Activated CD4-positive, alpha-beta T cell treated with anti-CD3 and anti-CD28 coated beads, Interleukin-2, Interleukin-6, amounts not matched to agents 100 ng/mL and 50 ng/mL, durations not matched to agents 16 hours and 8 hours (primary cell): ENCODE results near the gene FOXP4.

Experiments
- DNase-seq: peaks from one replicate; pipeline ENCODE4 v3.0.0-alpha.2; 2020

FOXP4 gene

GRCh38 chr6:41545703-41546474, at the start of gene FOXP4:
FOXP4 (plus strand) TSS chr6:41546381; CDS start chr6:41565761, 19,380 bp downstream.
- DNase-seq, result peak; percentile 93

- no peak for DNase-seq
Observed at GRCh38 chr6:41497573-41497972, 48.6 kb upstream of the FOXP4 start.

DNA sequence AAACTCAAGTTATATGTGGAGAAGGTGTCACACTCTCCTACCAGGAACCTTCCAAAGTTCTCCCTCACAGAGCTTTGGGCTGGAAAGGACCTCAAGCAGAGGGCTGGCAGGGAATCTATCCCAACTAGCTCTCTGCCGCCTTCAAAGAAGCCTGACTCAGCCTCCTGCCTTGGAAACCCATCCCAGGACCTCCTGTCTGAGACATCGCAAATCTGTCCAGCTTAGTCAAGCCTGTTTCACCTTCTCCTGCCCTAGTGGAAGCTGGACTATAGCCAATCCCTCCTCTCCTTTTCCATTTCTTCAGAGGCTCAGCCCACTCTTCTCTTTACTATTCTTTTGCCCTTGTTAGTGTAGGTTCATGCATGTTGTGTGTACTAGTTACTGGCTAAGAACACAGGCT, 48.2 kb upstream of the FOXP4 start:
- DNase-seq, result no peak

DNA sequence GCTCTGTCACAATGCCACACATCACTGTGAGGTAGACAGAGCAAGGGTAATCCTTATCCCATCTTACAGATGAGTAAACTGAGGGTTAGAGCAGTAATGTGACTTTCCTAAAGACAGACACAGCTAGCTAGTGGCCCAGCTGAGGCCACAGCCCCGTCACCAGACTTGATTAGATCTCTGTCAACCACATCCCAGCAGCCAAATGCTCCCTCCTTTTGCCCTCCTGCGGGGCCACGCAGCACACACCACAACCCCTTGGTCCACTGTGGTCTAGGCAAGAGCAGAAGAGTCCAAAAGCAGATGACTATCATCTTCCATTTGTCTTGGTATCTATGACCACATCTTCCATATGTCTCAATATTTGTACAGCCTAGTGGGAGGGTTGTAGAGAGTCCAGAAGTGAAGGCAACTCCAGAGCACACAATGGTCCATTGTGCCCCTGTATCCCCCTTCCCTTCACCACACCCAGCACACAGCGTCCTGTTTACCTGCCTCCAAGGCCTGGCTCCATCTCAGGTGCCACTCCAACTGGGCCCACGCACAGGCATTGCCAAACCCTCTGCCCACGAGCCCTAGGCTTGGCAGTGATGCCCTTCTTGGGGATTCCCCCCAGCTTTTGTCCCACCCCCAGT, 47.1 kb upstream of the FOXP4 start:
- DNase-seq, result peak; percentile 6

DNA sequence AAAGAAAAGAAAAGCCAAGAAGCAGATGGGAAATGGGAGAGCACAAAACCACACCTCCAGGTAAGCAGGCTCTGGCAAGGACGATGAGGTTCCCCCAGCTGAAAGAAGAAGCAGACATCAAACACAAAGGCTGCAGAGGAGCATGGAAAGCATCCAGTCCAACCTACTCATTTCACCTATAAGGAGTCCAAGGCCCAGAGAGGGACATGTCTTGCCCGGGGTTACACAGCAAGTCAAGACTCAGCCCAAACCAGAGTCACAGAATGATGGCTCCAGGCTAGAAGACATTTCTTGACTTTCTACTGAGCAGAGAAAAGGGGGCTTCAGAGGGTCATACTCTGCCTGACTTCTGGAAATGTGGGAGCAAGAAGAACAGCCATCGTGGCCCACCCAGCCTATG, 45.6 kb upstream of the FOXP4 start:
- DNase-seq, result no peak

GRCh38 chr6:41502566-41502916, 43.6 kb upstream of the FOXP4 start:
- no peak for DNase-seq

DNA sequence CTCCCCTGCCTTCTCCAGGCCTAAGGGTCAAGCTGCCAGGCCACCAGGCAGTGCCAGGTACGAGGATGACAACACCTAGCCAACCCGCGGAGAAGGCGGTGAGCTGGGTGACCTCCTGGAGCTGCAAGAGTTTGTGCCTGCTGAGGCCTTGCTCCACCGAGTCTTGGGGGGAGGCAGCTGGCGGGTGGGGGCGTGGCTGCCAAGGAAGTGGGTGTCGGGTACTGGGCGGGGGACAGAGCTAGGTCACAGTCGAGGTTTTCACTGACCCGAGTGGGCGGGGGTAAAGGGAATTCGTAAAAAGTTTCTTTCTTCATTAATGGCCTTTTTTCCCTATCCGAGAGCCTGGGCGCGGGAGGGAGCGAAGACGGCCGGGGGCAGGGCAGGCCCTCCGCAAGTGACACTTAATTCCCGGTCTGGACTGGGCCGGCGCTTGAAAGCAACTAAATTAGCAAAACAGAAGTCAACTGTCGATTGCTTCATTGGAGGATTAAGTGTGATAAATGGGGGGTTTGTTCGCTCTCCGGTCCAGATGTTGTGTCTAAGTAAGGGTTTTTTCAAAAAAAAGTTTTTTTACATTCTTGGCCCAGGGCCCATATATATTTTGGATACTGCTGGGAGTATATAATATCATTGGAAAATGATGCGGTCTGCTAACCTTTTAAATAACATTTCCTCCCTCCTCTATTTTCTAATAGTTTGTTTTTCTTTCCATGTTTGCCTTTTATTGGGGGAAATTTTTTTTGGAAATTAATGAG, 43.1 kb upstream of the FOXP4 start:
- DNase-seq, result no peak

- DNase-seq, result no peak
Observed at GRCh38 chr6:41503827-41504465, 42.2 kb upstream of the FOXP4 start.

DNA sequence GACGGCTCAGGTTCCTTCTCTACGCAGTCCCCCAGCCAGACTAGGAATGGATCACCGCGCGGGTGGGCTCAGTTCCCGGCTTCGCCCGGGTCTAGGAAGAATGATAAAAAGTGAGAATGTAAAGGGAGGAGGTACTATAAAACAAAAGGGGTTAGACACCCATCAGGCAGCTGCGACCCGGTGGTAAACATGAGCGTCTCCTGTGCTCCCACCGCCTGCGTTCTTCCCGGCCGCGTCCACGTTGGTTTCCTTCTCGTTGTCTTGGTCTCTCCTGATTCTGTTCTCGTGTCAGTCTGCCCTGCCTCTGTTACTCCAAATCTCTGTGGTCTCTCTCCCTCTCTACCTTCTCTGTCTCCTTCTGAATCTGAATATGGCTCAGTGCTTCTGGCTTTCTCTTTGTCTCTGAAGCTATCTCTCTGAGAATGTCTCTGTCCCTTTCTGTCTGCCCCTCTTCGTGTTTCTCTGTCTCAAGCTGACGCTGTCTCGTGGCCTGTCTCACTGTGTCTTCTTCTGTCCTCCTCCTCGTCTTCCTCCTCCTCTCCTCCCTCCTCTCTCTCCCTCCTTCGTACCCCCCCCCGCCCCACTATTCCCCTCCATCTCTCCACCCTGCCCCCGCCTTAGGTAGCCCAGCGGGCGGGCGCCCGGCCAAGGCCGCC, 41.6 kb upstream of the FOXP4 start:
- DNase-seq, result no peak

GRCh38 chr6:41505122-41506049, 40.8 kb upstream of the FOXP4 start:
- peak; percentile 13 for DNase-seq

- DNase-seq, result no peak
Observed at GRCh38 chr6:41508479-41508878, 37.7 kb upstream of the FOXP4 start.

DNA sequence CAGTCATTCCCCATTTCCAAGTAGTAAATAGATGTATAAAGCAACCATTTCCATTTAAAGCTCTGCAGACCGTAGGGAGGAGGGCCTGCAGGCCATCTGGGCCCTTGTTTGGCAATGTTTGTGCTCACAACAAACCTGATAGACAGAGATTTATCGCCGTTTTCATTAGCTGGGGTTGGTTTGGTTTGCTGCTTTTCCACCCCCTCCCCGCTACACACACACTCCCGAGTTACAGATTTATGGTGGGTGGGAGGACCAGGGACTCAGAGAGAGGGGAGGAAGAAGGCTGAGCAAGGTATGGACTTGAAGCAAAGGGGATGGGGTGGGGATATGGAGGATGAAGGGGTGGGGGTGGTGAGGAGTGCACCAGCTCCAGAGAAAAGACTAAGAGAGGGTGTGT, 36.6 kb upstream of the FOXP4 start:
- DNase-seq, result no peak

DNA sequence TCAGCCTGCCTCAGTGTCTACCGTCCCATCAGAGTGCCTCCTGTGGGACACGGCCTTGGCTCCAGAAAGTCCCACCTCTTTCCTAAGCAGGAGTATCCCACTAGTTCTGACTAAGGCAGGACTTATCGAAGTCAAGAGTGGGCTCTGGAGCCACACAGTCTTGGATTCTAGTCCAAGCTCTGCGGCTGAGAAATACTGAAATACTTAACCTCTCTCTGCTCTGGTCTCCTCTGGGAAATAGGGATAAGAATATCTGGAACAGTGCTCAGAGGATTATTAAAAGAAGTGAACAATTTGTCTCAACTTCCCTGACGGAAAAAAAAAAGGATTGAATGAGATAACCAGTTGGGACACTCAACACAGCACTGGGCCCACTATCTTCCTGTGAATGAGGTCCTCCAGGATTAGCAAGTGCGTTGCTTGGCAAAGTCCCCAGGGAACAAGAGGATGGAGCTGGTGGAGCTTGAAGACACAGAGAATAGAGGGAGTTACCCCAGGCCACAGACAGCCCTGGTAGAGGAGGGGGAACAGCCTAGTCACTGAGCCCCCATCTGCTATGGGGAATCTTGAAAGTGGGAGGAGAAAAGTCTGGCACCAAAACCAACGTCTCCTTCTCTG, 34.6 kb upstream of the FOXP4 start:
- DNase-seq, result no peak

- no peak for DNase-seq
Observed at GRCh38 chr6:41512146-41512701, 34.0 kb upstream of the FOXP4 start.

DNA sequence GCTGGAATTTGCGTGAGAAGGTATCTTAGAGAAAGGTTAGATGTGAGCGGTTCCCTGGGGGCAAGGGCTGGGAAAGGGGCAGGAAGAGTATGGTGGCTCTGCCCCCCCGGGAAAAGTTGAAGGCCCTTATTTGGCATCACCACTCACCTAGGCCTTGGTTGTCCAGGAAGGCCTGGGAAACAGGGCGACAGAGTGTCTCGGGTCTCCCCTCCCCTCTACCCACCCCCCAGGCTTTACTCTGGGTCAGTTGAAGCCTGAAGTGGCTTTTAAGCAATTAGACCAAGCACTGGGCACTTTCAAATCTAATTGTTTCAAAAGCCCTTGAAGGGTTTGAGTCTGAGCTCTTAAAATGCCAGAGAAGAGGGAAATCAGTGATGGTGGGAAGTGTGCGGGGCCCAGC, 30.2 kb upstream of the FOXP4 start:
- DNase-seq, result no peak

DNA sequence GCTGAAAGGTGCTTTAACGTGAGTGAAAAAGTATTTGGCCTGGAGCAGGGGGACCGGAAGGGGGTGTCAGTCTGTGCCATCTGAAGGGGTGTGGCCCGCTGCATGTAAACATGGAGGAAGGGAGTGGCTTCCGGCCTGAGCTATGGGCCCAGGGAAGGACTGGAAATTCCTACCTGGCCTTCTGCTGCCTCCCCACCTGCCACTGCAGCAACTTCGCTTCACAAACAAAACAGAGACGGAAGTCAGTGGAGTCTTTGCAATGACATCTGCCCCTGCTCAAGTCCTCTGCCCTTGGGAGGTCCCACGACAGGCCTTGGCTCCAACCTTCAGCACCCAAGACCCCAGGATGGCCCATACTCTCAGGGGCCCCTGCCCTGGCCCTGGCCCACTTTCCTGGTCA, 28.1 kb upstream of the FOXP4 start:
- no peak for DNase-seq

DNA sequence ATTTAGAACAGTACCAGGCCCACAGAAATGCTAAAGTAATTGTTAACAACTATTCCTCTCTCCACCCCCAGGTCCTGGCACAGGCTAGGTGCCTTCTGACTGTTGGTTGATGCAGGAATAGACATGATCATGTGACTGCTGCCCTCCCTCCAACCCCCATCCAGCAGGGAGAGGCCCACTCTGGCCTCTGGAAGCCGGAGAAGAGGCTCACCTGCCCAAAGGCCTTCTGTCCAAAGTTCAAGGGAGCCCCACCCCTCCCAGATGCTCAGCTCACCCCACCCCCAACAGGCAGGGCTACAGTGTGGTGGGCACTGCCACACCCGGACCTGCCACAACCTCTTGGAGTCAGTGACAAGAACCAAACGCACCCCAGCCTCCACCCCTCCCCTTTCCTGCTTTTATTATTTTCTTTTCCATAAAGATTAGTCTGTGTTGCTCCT, 26.9 kb upstream of the FOXP4 start:
- no peak for DNase-seq

DNA sequence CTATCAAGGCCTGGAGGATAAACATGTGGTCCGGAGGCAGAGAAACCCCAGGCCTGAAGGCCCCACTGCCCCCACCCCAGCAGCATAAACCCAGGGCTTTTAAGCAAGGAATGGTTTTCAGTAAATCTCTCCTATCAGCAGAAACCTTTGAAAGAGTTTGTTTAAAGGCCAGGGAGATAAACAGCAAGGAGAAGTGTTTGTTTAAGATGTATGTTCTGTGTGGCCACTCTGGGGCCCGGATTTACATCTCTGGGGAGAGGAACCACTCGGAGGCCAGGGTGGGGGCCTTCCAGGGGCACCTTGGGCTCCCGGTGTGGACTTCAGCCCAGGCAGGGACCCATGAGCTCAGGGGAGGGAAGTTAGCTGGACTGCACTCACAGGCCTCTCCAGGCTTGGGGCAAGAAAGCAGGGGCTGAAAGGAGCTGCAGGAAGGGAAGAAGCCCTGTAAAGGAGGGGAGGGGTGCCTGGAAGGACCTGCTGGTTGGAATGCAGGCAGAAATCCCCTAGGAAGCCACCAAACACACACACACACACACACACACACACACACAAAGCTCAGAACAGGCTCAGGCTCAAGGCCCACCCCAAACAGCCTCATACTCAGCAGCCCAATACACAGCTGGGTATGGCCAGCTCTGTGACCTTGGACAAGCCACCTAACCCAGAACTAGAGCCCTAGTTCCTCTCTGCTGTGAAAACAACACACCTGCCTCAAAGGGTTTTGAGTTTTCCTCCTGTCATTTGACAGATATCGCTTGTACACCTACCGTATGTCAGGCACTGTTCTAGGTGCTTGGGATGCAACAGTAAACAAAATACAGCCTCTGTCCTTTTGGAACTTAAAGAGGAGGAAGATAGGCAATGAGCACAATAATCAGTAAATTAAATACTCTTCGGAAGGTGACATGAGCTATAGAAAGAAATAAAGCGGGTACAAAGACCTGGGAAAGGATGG, 26.2 kb upstream of the FOXP4 start:
- DNase-seq, result no peak

DNA sequence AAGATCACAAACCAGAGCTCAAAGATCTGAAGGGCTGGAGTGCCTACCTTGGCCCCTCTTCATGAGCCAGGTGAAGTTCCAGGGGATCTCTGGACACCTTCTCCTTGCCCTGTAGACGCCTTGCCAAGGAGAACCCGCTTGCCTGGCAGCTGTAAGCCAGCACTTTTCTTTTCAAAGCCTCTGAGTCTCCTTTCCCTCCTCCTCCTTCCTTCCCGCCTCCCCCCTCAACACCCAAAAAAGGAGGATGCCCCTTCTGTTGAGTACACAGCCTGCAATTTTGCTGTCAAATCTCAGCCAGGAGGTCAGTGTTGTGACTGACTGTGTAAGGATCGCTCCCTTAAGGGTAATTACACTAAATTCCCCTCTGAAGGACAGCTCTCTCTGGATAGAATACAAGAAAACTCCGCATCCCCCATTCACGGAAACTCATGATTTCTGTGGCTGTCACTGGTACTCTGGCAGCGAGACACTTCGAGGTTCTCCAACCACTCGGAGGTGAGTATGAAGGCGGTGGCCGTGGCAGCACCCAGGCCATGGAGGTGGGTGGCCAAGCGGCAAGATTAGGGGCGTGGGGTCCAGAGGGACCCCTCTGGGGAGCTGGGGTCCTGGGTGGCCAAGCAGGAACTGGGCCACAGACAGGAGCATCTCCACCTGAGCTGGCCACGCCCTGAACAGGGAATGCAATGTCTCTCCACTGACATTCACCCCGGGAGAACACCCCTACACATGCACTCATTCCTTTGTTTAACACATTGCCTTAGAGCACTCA, 23.2 kb upstream of the FOXP4 start:
- no peak for DNase-seq
